ENCODE data around the gene FARSA. TPM values are rescaled to one million over a fixed set of nuclear protein-coding genes. Genes with fewer than 3 reads are reported as not detected.

FARSA gene
- total and polyA plus RNA-seq, 2 of the 4 experiments (the other 2 are of a cell fraction), result 49.3 to 80.9 TPM

DNA sequence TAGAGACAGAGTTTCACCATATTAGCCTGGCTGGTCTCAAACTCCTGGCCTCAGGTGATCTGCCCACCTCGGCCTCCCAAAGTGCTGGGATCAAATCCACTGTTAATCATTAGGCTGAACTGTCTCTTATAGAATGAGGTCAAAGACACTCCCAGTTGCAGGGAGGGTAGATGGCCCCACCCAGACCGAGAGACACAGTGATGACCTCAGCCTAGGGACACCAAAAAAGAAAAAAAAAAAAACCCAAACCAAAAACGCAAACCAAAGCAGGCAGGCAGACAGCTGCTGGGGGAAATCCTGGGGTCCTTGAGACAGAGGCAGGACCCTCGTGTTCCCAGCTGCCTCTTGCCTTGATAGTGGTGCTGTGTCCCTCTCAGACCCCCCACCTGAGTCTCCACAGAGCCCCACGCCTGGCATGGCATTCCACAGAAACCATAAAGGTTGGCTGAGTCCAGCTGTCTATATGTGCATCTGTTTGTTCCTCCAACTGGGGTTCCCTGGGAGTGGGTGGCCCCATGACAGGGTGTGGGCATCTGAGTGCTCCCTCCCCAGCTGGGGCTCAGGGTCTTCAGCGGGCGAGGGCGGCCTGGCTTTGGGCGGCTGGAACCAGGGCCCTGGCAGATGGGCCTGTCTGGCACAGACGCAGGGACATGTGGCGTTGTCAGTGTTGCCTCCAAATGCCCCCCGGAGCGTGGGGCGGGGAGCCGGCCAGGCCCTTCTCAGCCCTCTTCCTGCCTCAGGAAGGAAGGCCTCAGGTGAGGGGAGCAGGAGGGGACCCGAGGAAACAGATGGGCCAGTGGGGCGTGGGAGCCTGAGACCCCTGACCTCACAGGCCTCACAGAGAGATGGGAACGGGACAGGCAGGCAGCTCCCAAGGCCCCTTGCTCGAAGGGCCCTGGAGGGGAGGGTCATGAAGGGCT is 41.0 kb upstream of the FARSA start:
- Histone ChIP-seq H3K4me2 (ENCODE audit: low read depth, low read length) (no peak overlapping the region), H2AK5ac (ENCODE audit: low read depth, low read length) (no peak overlapping the region), H4K91ac (ENCODE audit: insufficient read depth, low read depth, low read length) (no peak overlapping the region), H2BK20ac (ENCODE audit: low read depth, low read length) (no peak overlapping the region), H3K36me3 (ENCODE audit: control insufficient read depth, insufficient read depth, low read length) (no peaks in the 10 kb centered on the region), H3K79me1 (ENCODE audit: low read depth in 1 of 2, low read length in 2 of 2) (no peaks in the 10 kb centered on the region), H3K56ac (ENCODE audit: extremely low read depth, insufficient read depth, low read length) (no peak overlapping the region), H3K4me1 (ENCODE audit: control insufficient read depth, insufficient read depth, low read length) (no peaks in the 10 kb centered on the region; the same call in 1 of the 2 replicates), H4K8ac (ENCODE audit: low read depth in 2 of 2, low read length in 2 of 2) (no peak overlapping the region), H3K18ac (ENCODE audit: low read depth, low read length) (no peak overlapping the region), H3K9ac (ENCODE audit: low read depth, low read length) (no peak overlapping the region), H3K27ac (ENCODE audit: insufficient read depth, low read length) (no peak overlapping the region), H2AFZ (replicated peaks; ENCODE audit: low read length, poor library complexity) (no peak overlapping the region), H3K14ac (replicated peaks; ENCODE audit: low read depth, low read length) (no peak overlapping the region), H3K9me1 (ENCODE audit: insufficient read depth, low read length) (0 out of 2 replicates have a peak, but pooled peaks cover 2% of the 10 kb centered on the region), H4K20me1 (ENCODE audit: insufficient read depth, low read length) (no peaks in the 10 kb centered on the region), H3K4me3 (ENCODE audit: insufficient read depth, low read depth, low read length) (no peak overlapping the region), H4K5ac (ENCODE audit: low read depth, low read length) (no peak overlapping the region), H3K27me3 (ENCODE audit: control insufficient read depth, insufficient read depth, low read length) (no peaks in the 10 kb centered on the region), H2BK120ac (ENCODE audit: low read depth, low read length) (no peak overlapping the region), H3K9me3 (ENCODE audit: control insufficient read depth, insufficient read depth, low read length) (no peaks in the 10 kb centered on the region), H2BK15ac (ENCODE audit: low read depth, low read length) (no peak overlapping the region), H2AK9ac (replicated peaks; ENCODE audit: low read depth, low read length, poor library complexity) (no peak overlapping the region), H3K23ac (ENCODE audit: low read depth, low read length) (no peak overlapping the region), H3K4ac (ENCODE audit: low read depth, low read length) (no peak overlapping the region), H2BK5ac (ENCODE audit: low read depth, low read length, poor library complexity, severe bottlenecking) (no peak overlapping the region)
- CTCF ChIA-PET, result interaction anchor here (1.5 kb wide), 1 partner anchor 9 kb away, joined by 7 read pairs; no protein-coding TSS in a partner anchor
- no TSS peak for BruUV-seq (replicated peaks)
- POLR2A ChIA-PET (ENCODE audit: unreplicated experiment), result no interaction called here
- intact Hi-C loops (cut with micrococcal nuclease), result loop anchor here (5.0 kb wide), 1 partner anchor 273 kb away; no protein-coding TSS in a partner anchor
- no peak for TF ChIP-seq CHD1 (IDR thresholded peaks at IDR 0.05; ENCODE audit: low read depth, low read length)
- no peak for TF ChIP-seq FOS (IDR thresholded peaks at IDR 0.05; ENCODE audit: low read depth, low read length)
- TF ChIP-seq NFE2L2 (IDR thresholded peaks at IDR 0.05; ENCODE audit: low read depth, low read length), result no peak
- TF ChIP-seq CEBPB (IDR thresholded peaks at IDR 0.05; ENCODE audit: low read depth, low read length), result no peak
- TF ChIP-seq RCOR1 (IDR thresholded peaks at IDR 0.05; ENCODE audit: insufficient replicate concordance, low read length), result no peak
- TF ChIP-seq SMC3 (IDR thresholded peaks at IDR 0.05; ENCODE audit: low read depth, low read length), result no peak
- no peak for TF ChIP-seq MXI1 (IDR thresholded peaks at IDR 0.05; ENCODE audit: borderline replicate concordance, low read depth, low read length)
- TF ChIP-seq BHLHE40 (IDR thresholded peaks at IDR 0.05; ENCODE audit: low read depth, low read length), result no peak
- no peak for TF ChIP-seq POLR2A (IDR thresholded peaks at IDR 0.05; ENCODE audit: low read depth, low read length)
- ATAC-seq (ENCODE audit: low read depth) (no peak), DNase-seq (no peak)
- dilution Hi-C loops (cut with HindIII; ENCODE audit: low sequenced_read_pairs, unreplicated experiment), result no loop called here
- in situ Hi-C loops (cut with MboI; ENCODE audit: low sequenced_read_pairs), result loop anchor here (5.0 to 25.0 kb wide), 3 partner anchors 288 to 763 kb away; a partner anchor contains a TSS
- WGBS, 2 experiments (ENCODE audit: extremely low coverage in 2 of 2, insufficient read length in 1 of 2), result 80% methylated on average over 11 of the region's 19 CpGs; no CpG with 5 or more reads in 1 of the 2 experiments

All from IMR-90 (cell line).